Left hindlimb (tissue), 1 donor: ENCODE measurements around the gene CSRP2.

ENCODE experiments used
- DNase-seq: peaks from one replicate; pipeline ENCODE4 v3.0.0-alpha.2; 2018

The CSRP2 gene

GRCh38 chr12:76859611-76860010 lies 19.2 kb downstream of the CSRP2 start:
- DNase-seq, result no peak

DNA sequence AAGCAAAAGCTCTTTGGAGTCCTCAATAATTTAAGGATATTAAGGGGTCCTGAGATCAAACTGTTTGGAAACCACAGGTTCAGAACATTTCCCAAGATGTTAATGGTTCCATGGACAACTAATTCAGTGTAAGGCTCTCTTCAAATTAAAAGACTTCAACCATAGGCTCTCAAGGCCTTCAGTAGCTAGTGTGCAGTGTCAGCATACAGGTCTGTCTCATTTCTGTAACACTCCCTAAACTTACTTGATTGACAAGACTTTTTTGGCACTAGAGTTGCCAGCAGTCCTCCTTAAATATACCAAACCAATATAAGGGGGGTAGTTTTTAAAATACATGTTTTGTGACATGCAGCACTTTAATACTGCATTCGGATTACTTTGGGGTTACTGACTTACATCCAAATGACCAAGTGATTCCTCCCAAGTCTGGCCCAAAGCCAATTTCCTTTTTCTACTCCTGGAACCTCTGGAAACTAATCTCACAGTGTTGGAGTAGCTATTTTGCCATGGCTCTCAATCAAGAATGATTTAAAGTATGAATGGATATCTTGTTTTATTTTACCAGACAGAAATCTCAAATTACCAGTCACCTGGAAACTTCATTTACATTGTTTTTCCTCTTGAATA lies 22.7 kb downstream of the CSRP2 start:
- no peak for DNase-seq

GRCh38 chr12:76855271-76855670 lies 23.5 kb downstream of the CSRP2 start:
- DNase-seq, result no peak

- no peak for DNase-seq
Measured at GRCh38 chr12:76852106-76852505, 26.7 kb downstream of the CSRP2 start.

DNA sequence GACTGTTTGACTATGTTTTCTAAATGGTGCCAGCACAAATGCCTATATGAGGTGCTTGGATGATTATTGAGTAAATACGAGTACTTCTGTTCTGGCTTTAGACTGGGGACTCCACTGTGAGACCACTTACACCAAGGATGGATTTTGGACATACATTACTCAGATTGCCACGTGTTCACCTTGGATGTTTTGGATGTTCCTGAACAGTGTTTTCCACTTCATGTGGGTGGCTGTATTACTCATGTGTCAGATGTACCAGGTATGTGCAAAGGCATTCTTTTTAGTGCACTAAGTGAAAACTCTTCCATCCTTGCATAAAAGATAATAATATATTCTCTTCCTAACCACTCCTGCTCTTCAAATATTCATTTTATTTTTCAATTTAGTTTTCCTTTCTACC lies 30.7 kb downstream of the CSRP2 start:
- DNase-seq, result no peak

DNA sequence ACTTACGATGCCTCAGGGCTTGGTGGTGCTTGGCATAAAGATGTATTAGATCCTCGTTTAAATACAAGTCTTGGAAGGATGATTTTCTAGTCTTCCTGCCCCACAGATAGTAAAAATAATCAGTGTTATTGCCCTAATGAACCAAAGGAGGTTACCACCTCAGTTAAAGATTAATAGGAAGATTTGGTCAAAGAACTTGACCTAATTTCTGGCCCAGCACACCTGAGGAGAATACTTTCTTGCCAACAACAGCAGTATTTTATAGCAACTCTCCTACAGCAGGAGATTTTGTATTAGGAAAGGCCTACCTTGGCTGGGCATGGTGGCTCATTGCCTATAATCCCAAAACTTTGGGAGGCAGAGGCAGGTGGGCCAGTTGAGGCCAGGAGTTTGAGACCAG lies 31.6 kb downstream of the CSRP2 start:
- no peak for DNase-seq

GRCh38 chr12:76836633-76837032 lies 42.2 kb downstream of the CSRP2 start:
- DNase-seq, result no peak

DNA sequence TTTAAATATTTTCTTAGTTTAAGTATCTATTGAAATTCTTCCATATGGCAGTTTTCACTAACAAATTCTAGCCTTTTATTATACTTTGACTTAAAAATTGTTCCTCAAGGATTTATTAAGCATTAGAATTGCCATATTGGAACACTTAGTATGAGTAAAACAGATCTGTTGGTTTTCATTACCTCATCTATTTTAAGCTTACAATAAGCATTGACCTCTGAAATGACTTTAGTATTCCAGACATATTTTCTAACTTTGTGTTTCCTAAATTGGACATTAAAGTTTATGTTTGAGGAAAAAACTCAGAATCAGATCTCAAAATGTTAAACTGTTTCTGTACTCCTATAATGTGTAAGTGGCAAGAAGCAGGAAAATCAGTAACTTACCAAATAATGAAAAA lies 48.4 kb downstream of the CSRP2 start:
- DNase-seq, result no peak

- no peak for DNase-seq
Measured at GRCh38 chr12:76820888-76821482, 57.8 kb downstream of the CSRP2 start.

GRCh38 chr12:76813972-76814371 lies 64.8 kb downstream of the CSRP2 start:
- DNase-seq, result no peak

- no peak for DNase-seq
Measured at GRCh38 chr12:76813265-76813664, 65.6 kb downstream of the CSRP2 start.

DNA sequence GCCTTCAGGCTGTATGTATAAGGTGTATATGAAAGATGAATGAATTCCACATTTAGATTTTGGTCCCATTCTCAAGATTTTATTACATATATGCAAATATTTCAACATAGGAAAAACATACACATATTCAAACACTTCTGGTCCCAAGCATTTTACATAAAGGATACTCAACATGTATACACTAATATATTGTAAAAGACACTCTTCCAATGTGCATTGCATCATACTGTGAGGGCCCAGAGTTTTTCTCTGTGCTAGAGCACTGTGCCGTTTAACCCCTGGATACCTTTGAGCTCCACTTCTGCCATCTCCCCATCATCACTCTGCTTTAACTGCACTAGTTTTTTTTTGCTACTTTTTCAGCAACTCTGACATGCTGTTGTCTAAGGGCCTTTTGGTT lies 66.8 kb downstream of the CSRP2 start:
- DNase-seq, result no peak

DNA sequence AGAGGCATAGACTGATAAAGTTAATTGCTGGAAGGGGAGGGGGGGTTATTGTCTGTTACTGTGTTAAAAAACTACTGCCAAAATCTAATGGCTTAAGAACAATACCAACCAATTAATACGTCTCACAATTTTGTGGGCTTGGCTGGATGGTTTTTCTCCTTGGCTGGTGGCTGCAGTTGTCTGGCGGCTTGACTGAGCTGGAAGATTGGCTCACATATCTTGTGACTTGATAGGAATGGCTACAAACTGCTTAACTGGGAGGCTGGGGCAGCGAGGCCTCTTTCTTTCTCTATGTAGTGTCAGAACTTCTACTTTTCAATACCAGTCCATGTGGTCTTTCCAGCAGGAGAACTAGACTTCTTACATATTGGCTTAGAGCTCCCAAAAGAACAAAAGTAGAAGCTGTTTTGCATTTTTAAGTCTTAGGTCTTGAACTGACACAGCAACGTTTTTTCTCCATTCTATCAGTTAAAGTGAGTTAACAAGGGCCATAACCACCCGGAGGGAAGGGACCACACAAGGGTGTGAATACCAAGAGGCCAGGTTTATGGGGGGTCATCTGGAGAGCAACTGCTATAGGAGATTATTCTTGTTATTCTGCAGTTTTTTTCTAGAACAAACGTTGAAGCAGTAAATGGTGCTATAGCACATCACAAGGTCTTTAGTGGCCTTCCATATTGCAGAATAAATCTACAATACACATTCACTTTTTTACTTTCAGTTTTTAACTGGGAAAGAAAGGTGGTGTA lies 68.0 kb downstream of the CSRP2 start:
- DNase-seq, result no peak
